Measurements from ENCODE around the gene CEP170.

CEP170 gene

DNA sequence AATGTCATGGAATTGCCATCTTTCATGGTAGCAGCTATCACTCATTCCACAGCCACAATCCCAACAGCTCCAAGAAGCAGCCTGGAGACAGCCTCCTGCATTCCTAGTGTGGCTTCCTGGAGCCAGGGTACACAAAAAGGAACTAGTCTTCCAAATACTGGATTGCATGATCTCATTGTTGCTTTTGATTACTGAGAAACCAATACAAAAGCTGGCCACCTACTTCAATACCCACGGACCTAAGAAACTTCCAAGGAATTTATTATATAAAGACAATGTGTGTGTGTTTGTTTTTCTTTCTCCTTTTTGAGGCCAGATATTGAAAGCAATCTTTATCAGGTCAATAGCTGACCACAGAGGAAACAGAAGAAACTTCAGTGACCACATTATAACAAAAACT is 25.6 kb downstream of the CEP170 start:
- H2AFZ ChIP-seq (ENCODE audit: low read depth, low read length): no peak overlapping the region
- H3K9ac ChIP-seq (ENCODE audit: low read length): no peak overlapping the region
- no peak overlapping the region for H3K27ac ChIP-seq (ENCODE audit: low read length)
- H3K9me3 ChIP-seq (ENCODE audit: insufficient read depth, low read length): peaks cover 24% of the 10 kb centered on the region; the same call in 1 of the 2 replicates
- no peak overlapping the region for H3K4me2 ChIP-seq (ENCODE audit: low read length)
- no peaks in the 10 kb centered on the region for H3K27me3 ChIP-seq (ENCODE audit: low read depth, low read length)
- no peaks in the 10 kb centered on the region for H3K4me1 ChIP-seq (ENCODE audit: low read length)
- TF ChIP-seq, protein P1, sequence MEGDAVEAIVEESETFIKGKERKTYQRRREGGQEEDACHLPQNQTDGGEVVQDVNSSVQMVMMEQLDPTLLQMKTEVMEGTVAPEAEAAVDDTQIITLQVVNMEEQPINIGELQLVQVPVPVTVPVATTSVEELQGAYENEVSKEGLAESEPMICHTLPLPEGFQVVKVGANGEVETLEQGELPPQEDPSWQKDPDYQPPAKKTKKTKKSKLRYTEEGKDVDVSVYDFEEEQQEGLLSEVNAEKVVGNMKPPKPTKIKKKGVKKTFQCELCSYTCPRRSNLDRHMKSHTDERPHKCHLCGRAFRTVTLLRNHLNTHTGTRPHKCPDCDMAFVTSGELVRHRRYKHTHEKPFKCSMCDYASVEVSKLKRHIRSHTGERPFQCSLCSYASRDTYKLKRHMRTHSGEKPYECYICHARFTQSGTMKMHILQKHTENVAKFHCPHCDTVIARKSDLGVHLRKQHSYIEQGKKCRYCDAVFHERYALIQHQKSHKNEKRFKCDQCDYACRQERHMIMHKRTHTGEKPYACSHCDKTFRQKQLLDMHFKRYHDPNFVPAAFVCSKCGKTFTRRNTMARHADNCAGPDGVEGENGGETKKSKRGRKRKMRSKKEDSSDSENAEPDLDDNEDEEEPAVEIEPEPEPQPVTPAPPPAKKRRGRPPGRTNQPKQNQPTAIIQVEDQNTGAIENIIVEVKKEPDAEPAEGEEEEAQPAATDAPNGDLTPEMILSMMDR (IDR thresholded peaks at IDR 0.05; ENCODE audit: low read depth, low read length): no peak
- no peak for TF ChIP-seq EZH2phosphoT487 (IDR thresholded peaks at IDR 0.05; ENCODE audit: low read depth)
- H3K36me3 ChIP-seq (replicated peaks; ENCODE audit: low read depth, low read length): peaks cover 64% of the 10 kb centered on the region
- peaks cover 81% of the 10 kb centered on the region for H3K79me2 ChIP-seq (ENCODE audit: low read length)
- peaks cover 33% of the 10 kb centered on the region for H4K20me1 ChIP-seq (ENCODE audit: insufficient read depth, low read length)
- H3K4me3 ChIP-seq (ENCODE audit: low read length): no peak overlapping the region

DNA sequence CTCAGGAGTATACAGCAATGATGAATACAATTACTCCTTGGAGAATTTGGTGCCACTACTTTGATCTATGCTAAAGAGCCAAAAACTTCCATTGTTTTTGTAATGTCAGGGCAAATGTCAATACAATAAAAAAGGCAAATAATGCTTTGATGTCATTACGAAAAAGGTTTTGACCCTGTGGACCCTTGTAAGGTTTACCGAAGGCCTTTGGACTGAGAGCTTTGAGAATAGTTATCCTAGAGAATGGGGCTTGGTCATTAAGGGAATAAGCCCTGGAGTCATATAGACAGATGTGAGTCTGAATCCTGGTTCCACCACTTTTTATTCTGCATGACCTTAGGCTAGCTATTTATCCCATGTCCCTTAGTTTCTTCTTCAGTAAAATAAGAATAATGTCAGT is 27.5 kb downstream of the CEP170 start:
- Histone ChIP-seq H3K9ac (ENCODE audit: low read length) (no peak overlapping the region), H3K4me2 (ENCODE audit: low read length) (no peak overlapping the region), H3K27me3 (ENCODE audit: low read depth, low read length) (no peaks in the 10 kb centered on the region), H3K36me3 (replicated peaks; ENCODE audit: low read depth, low read length) (peaks cover 63% of the 10 kb centered on the region), H3K27ac (ENCODE audit: low read length) (no peak overlapping the region), H3K79me2 (ENCODE audit: low read length) (peaks cover 64% of the 10 kb centered on the region), H2AFZ (ENCODE audit: low read depth, low read length) (no peak overlapping the region), H3K4me3 (ENCODE audit: low read length) (no peak overlapping the region), H3K9me3 (ENCODE audit: insufficient read depth, low read length) (peaks cover 19% of the 10 kb centered on the region; the same call in 1 of the 2 replicates), H3K4me1 (ENCODE audit: low read length) (no peaks in the 10 kb centered on the region), H4K20me1 (ENCODE audit: insufficient read depth, low read length) (peaks cover 28% of the 10 kb centered on the region)
- no peak for TF ChIP-seq EZH2phosphoT487 (IDR thresholded peaks at IDR 0.05; ENCODE audit: low read depth)
- TF ChIP-seq, protein P1 (IDR thresholded peaks at IDR 0.05; ENCODE audit: low read depth, low read length): no peak

DNA sequence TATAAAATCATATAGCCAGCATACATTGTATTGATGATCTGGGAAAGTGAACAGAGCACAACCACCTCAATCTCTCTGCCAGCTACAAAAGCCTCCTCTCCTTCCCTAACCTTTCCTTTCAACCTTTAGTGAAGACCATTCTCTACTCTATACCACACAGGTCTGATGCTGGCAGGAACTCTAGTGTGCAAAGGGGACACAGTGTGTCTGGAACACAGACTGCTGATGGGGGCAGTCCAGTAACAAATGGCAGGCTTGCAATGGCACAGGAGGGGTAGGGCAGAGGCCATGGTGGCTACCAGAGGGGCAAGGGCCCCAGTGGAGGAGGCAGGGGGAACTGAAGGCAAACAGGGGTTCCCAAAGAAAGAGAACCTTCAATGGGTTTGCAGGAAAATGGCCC is 37.0 kb downstream of the CEP170 start:
- H3K9me3 ChIP-seq (ENCODE audit: insufficient read depth, low read length): no peaks in the 10 kb centered on the region
- peaks cover 4% of the 10 kb centered on the region; the same call in 1 of the 2 replicates for H3K79me2 ChIP-seq (ENCODE audit: low read length)
- H3K4me2 ChIP-seq (ENCODE audit: low read length): no peak overlapping the region
- H3K27me3 ChIP-seq (ENCODE audit: low read depth, low read length): no peaks in the 10 kb centered on the region
- H2AFZ ChIP-seq (ENCODE audit: low read depth, low read length): no peak overlapping the region
- H4K20me1 ChIP-seq (ENCODE audit: insufficient read depth, low read length): peaks cover 28% of the 10 kb centered on the region; the same call in 1 of the 2 replicates
- no peak overlapping the region for H3K4me3 ChIP-seq (ENCODE audit: low read length)
- peaks cover 55% of the 10 kb centered on the region for H3K36me3 ChIP-seq (replicated peaks; ENCODE audit: low read depth, low read length)
- H3K9ac ChIP-seq (ENCODE audit: low read length): no peak overlapping the region
- TF ChIP-seq, protein P1 (IDR thresholded peaks at IDR 0.05; ENCODE audit: low read depth, low read length): no peak
- no peak for TF ChIP-seq EZH2phosphoT487 (IDR thresholded peaks at IDR 0.05; ENCODE audit: low read depth)
- H3K27ac ChIP-seq (ENCODE audit: low read length): no peak overlapping the region
- peaks cover 6% of the 10 kb centered on the region for H3K4me1 ChIP-seq (ENCODE audit: low read length)

DNA sequence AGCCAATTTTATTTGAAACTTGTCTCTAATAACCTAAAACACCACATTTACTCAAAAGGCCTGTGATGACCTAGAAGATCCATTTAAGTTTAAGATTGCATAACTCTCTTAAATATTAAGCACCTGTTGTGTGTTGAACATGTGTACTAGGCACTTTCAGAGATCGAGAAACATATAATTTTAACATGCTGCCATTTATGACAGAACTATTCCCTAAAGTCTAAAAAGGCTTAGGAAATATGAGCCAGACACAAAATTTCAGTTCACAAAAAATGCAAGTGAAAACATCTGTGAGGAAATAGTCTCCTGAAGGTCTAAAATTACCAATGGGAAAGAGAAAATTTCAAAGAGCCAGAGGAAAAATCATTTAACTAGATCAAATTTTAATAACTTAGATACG is 37.7 kb downstream of the CEP170 start:
- H3K4me1 ChIP-seq (ENCODE audit: low read length): peaks cover 6% of the 10 kb centered on the region
- no peak overlapping the region for H3K27ac ChIP-seq (ENCODE audit: low read length)
- no peak overlapping the region for H2AFZ ChIP-seq (ENCODE audit: low read depth, low read length)
- no peak overlapping the region for H3K4me3 ChIP-seq (ENCODE audit: low read length)
- H3K36me3 ChIP-seq (replicated peaks; ENCODE audit: low read depth, low read length): peaks cover 48% of the 10 kb centered on the region
- no peaks in the 10 kb centered on the region for H3K27me3 ChIP-seq (ENCODE audit: low read depth, low read length)
- H3K9ac ChIP-seq (ENCODE audit: low read length): no peak overlapping the region
- peaks cover 7% of the 10 kb centered on the region; the same call in 1 of the 2 replicates for H3K79me2 ChIP-seq (ENCODE audit: low read length)
- H4K20me1 ChIP-seq (ENCODE audit: insufficient read depth, low read length): peaks cover 28% of the 10 kb centered on the region; the same call in 1 of the 2 replicates
- no peak overlapping the region for H3K4me2 ChIP-seq (ENCODE audit: low read length)
- H3K9me3 ChIP-seq (ENCODE audit: insufficient read depth, low read length): no peaks in the 10 kb centered on the region
- TF ChIP-seq, protein P1 (IDR thresholded peaks at IDR 0.05; ENCODE audit: low read depth, low read length): no peak
- no peak for TF ChIP-seq EZH2phosphoT487 (IDR thresholded peaks at IDR 0.05; ENCODE audit: low read depth)
